ENCODE measurements around the gene TM9SF1. TPM values are rescaled to one million over a fixed set of nuclear protein-coding genes. Genes with fewer than 3 reads are reported as not detected.

TM9SF1 gene
- total and polyA plus RNA-seq, 2 of the 13 experiments (the other 11 are each of a cell fraction or from before 2014, with no cell fraction given), result 83.2 to 110 TPM

DNA sequence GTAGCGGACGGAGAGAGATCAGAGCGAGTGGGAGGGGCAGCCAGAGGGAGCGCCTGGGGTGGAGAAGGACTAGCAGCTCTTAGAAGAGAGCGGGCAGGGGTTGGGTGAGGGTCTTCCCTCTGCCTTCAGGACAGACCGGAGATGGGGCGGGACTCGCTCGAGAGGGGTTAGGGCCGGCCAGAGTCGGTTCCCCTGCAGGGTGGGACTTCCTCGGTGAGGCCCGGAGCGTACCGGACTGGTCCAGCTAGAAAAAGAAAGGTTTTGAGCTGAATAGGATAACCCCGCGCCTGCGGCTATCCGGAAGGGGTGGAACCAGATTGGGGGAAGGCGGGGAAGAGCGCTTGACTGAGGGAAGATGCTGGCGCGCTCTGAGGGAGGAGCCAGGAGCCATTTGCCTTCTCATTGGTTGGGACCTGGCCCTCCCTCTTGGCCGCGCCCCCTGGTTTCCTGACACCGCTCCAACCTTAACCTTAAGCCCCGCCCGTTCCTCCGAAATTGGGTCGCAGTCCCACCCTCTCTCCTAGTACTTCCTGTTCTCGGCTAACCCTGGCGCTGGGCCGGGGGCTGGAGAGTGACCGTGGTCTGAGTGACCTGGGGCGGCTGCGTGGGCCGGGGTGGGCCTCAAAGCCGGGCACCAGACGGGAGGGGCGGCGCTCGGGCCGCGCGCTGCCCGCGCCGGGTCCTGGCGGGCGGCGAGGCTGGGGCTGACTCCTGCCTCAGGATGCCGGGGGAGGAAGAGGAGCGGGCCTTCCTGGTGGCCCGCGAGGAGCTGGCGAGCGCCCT lies 48.1 kb downstream of the TM9SF1 start, which contains the start of gene RNF31 (continued):
- TF ChIP-seq HMG20B (CRISPR knock-in tag; conservative IDR thresholded peaks at IDR 0.05) (0 out of 2 replicates have a peak, but pooled peaks have one; percentile 42), NFKB2 (CRISPR knock-in tag; IDR thresholded peaks at IDR 0.05; ENCODE audit: borderline replicate concordance) (no peak; the same call in none of the 2 replicates), ZNF564 (CRISPR knock-in tag; IDR thresholded peaks at IDR 0.05) (no peak), ZNF782 (CRISPR knock-in tag; IDR thresholded peaks at IDR 0.05; ENCODE audit: borderline replicate concordance) (peak; percentile 96; the same call in 1 of the 2 replicates), CENPT (CRISPR knock-in tag; IDR thresholded peaks at IDR 0.05; ENCODE audit: low read depth) (0 out of 2 replicates have a peak, but pooled peaks have one; percentile 70), ZKSCAN5 (CRISPR knock-in tag; IDR thresholded peaks at IDR 0.05) (no peak), SUZ12 (IDR thresholded peaks at IDR 0.05; ENCODE audit: low read depth, low read length) (no peak), MAZ (IDR thresholded peaks at IDR 0.05; ENCODE audit: borderline replicate concordance, low read depth, low read length) (peak; percentile 72), MAZ (CRISPR knock-in tag; IDR thresholded peaks at IDR 0.05; ENCODE audit: low read depth) (peak; percentile 63), ATAD3A (CRISPR knock-in tag; IDR thresholded peaks at IDR 0.05) (no peak), TBX2 (CRISPR knock-in tag; IDR thresholded peaks at IDR 0.05; ENCODE audit: borderline replicate concordance) (peak; percentile 62), ATF7 (IDR thresholded peaks at IDR 0.05) (no peak), ATF7 (CRISPR knock-in tag; IDR thresholded peaks at IDR 0.05) (no peak), ZNF691 (CRISPR knock-in tag; IDR thresholded peaks at IDR 0.05; ENCODE audit: borderline replicate concordance, low read depth) (no peak; the same call in 1 of the 2 replicates), ZFP37 (CRISPR knock-in tag; IDR thresholded peaks at IDR 0.05; ENCODE audit: borderline replicate concordance) (0 out of 2 replicates have a peak, but pooled peaks have one; percentile 11), ZSCAN22 (CRISPR knock-in tag; IDR thresholded peaks at IDR 0.05) (no peak; the same call in 1 of the 2 replicates), ZNF263 (CRISPR knock-in tag; IDR thresholded peaks at IDR 0.05) (peak; percentile 86), GZF1 (CRISPR knock-in tag; IDR thresholded peaks at IDR 0.05) (peak; percentile 14; the same call in 1 of the 2 replicates), EZH2 (conservative IDR thresholded peaks at IDR 0.05; ENCODE audit: low read depth, low read length) (no peak), SIN3A (IDR thresholded peaks at IDR 0.05; ENCODE audit: borderline replicate concordance, low read depth, low read length) (peak; percentile 88; the same call in 1 of the 2 replicates), SP4 (CRISPR knock-in tag; IDR thresholded peaks at IDR 0.05) (no peak), NR2C2 (CRISPR knock-in tag; IDR thresholded peaks at IDR 0.05; ENCODE audit: borderline replicate concordance) (peak; percentile 97), MBD4 (IDR thresholded peaks at IDR 0.05; ENCODE audit: borderline replicate concordance, low read length) (no peak), RXRB (CRISPR knock-in tag; IDR thresholded peaks at IDR 0.05; ENCODE audit: borderline replicate concordance) (peak; percentile 17), NCOA5 (CRISPR knock-in tag; IDR thresholded peaks at IDR 0.05) (peak; percentile 25; the same call in 1 of the 2 replicates), HMGXB4 (CRISPR knock-in tag; IDR thresholded peaks at IDR 0.05; ENCODE audit: borderline replicate concordance in 1 of 2, low read depth in 1 of 2) (peak; percentile 59 to 67), SALL2 (CRISPR knock-in tag; IDR thresholded peaks at IDR 0.05) (peak; percentile 32; the same call in 1 of the 2 replicates), ZFY (CRISPR knock-in tag; IDR thresholded peaks at IDR 0.05) (peak; percentile 98)
